Fibroblast of mammary gland (primary cell): Measurements from ENCODE around the gene PCGF3.

Experiments
- DNase-seq: peaks from one replicate; pipeline ENCODE4 v3.0.0-alpha.2; 2010; ENCODE audit warnings: low read depth
- H3K4me3 ChIP-seq: 2 replicates; pipeline ENCODE4 v1.5.1; 2011; ENCODE audit warnings: low read depth, mild to moderate bottlenecking, low read length, moderate library complexity; ENCODE audit not compliant: control insufficient read depth
- CTCF ChIP-seq: conservative IDR thresholded peaks from 2 replicates; pipeline ENCODE4 v1.5.1; 2011; ENCODE audit warnings: low read depth, low read length, inconsistent platforms; ENCODE audit not compliant: control insufficient read depth, insufficient read depth

The PCGF3 gene

GRCh38 chr4:705278-706082 lies at the start of gene PCGF3:
TSS of gene PCGF3 (plus strand) at chr4:705832. CDS start at chr4:733681, 27,849 bp downstream.
- peak within 1 kb of the TSS; percentile 76 for H3K4me3 ChIP-seq
- no peak for TF ChIP-seq CTCF
- peak; percentile 91 for DNase-seq

- H3K4me3 ChIP-seq, result no peak overlapping the region
- TF ChIP-seq CTCF, result no peak
- peak; percentile 19 for DNase-seq
Measured at GRCh38 chr4:656436-657337, 48.9 kb upstream of the PCGF3 start.

GRCh38 chr4:657338-657833 lies 48.2 kb upstream of the PCGF3 start:
- no peak for DNase-seq
- TF ChIP-seq CTCF, result no peak
- H3K4me3 ChIP-seq, result no peak overlapping the region

GRCh38 chr4:657834-658667 lies 47.6 kb upstream of the PCGF3 start:
- no peak for DNase-seq
- TF ChIP-seq CTCF, result no peak
- H3K4me3 ChIP-seq, result no peak overlapping the region

- DNase-seq, result no peak
Measured at GRCh38 chr4:658681-659667, 46.7 kb upstream of the PCGF3 start.

More at GRCh38 chr4:658681-659667, 46.7 kb upstream of the PCGF3 start:
- H3K4me3 ChIP-seq, result no peak overlapping the region
- no peak for TF ChIP-seq CTCF
